ENCODE data around the gene POFUT1.
"Not testable (repeated sequence)": the region's sequence is repeated elsewhere in the genome, so short reads cannot be mapped to it uniquely, and the experiment has no call there.

POFUT1 gene

DNA sequence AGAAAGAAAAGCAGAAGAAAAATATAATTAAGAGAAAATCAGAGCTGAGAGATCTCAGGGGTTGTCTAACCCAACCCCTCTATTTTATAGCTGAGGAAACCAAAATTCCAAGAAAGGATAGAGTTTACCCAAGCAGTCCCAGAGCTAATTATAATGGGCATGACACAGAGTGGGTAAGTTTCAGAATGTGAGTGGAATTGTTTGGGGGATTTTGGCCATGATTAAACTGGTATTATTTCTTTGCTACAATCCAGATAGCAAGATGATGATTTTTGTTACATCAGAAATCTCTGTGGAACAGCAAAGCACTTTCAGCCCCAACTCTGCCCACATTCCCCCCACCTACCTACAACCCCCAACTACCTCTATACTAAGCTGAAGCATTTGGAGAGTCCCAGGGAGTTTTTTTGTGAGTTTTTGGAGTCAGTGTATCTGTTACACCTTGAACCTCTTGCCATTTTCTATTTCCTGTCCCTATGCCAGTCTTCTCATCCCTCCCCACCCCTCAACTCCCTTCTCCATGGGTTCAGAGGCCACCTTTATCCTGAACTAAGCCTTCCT, 24.7 kb downstream of the POFUT1 start:
- in situ Hi-C loops (cut with MboI; ENCODE audit: low sequenced_read_pairs): no loop called here

DNA sequence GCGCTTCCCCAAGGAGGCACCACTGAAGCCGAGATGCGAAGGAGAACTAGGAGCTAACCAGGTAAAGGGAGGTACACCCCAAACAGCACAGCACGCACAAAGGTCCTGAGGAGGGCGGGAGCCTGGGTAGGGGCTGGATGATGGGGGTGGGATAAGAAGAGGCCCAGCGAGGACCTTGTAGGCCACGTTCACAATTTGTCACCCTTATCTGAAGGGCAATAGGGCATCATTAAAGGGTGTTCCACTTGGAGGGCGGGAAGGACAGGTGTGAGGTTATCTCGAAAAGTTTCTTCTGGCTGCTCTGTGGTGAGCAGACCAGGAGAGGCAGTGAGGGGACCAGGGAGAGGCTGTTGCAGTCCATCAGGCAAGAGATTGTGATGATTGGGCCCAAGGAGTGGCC, 25.6 kb downstream of the POFUT1 start:
- in situ Hi-C loops (cut with MboI; ENCODE audit: low sequenced_read_pairs): no loop called here

GRCh38 chr20:32234135-32234808, 26.6 kb downstream of the POFUT1 start:
- in situ Hi-C loops (cut with MboI; ENCODE audit: low sequenced_read_pairs): no loop called here

- in situ Hi-C loops (cut with MboI; ENCODE audit: low sequenced_read_pairs): no loop called here
These were observed 27.8 kb downstream of the POFUT1 start for GRCh38 chr20:32235331-32236047.

- in situ Hi-C loops (cut with MboI; ENCODE audit: low sequenced_read_pairs): no loop called here
These were observed 28.4 kb downstream of the POFUT1 start for GRCh38 chr20:32236048-32236533.

DNA sequence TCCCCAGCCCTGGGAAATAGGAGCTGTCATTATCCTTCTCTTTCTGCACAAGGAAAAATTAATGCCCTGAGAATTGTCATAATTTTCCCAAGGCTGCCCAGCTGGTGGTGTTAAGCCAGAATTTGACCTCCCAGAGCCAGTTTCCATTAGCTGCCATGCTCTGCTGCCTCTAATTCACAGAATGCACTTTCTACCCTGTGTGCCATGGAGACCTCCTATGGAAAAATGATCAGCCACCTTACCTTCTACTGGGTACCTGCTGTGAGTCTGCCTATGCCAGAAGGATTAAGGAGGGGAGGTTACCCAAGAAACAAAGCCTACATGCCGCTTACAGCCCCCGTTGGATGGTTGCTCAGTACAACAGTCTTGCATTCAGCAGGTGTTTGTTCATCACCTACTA, 29.1 kb downstream of the POFUT1 start:
- in situ Hi-C loops (cut with MboI; ENCODE audit: low sequenced_read_pairs): no loop called here

- in situ Hi-C loops (cut with MboI; ENCODE audit: low sequenced_read_pairs): no loop called here
These were observed 29.7 kb downstream of the POFUT1 start for GRCh38 chr20:32237419-32237818.

DNA sequence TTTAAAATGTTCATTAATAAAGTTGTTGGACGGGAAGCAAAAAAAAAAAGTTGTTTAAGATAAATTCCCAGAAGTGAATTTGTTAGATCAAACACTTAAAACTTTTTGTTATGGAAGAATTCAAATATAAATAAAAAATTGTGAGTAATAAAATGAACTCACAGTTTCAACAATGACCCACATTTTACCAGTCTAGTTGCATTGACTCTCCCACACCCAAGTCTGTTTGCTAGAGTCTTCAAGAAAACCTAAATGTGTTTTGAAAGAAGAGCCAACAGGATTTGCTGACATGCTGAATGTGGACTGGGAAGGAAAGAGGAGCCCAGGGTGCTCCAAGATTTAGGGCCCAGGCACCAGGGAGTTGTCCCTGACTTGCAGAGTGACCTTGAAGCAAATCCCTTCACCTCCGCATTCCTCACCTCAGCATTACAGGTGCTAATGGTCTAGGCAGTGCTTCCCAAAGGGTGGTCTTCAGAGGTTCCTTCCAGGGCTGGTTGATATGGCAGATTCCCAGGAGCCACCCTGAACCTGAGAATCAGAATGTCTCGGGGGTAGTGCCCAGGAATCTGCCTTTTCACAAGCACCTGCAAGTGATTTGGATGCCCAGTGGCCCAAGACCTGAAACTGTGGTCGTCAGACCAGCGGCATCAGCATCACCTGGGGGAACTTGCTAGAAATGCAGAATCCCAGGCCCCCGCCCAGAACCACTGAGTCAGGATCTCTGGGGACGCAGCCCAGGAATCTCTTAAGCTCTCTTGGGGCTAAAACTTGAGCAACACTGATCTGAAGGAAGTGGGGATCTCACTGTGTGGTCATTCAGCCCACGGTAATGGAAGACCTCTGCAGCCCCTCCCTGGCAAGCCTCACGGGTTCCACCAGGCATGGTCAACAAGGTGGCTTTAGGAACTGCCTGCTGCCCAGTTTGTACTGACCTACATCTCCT, 31.1 kb downstream of the POFUT1 start:
- in situ Hi-C loops (cut with MboI; ENCODE audit: low sequenced_read_pairs): no loop called here

- in situ Hi-C loops (cut with MboI; ENCODE audit: low sequenced_read_pairs): no loop called here
These were observed 32.5 kb downstream of the POFUT1 start for GRCh38 chr20:32240205-32240604.

- in situ Hi-C loops (cut with MboI; ENCODE audit: low sequenced_read_pairs): no loop called here
These were observed 34.1 kb downstream of the POFUT1 start for GRCh38 chr20:32241807-32242206.

- in situ Hi-C loops (cut with MboI; ENCODE audit: low sequenced_read_pairs): no loop called here
These were observed 36.6 kb downstream of the POFUT1 start for GRCh38 chr20:32244150-32244823.

GRCh38 chr20:32244959-32245358, 37.3 kb downstream of the POFUT1 start:
- in situ Hi-C loops (cut with MboI; ENCODE audit: low sequenced_read_pairs): no loop called here

DNA sequence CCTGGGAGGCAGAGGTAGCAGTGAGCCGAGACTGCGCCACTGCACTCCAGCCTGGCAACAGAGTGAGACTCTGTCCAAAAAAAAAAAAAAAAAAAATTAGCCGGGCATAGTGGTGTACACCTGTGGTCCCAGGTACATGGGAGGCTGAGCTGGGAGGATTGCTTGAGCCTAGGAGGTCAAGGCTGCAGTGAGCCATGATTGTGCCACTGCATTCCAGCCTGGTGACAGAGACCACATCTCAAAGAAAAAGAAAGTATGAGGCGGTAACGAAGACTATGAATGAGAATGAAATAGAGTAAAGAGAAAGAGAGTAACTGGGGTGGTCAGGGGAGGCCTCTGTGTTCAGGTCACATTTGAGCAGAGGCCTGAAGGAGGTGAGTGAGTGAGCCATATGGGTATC, 38.5 kb downstream of the POFUT1 start:
- in situ Hi-C loops (cut with MboI; ENCODE audit: low sequenced_read_pairs): not testable (repeated sequence)

- in situ Hi-C loops (cut with MboI; ENCODE audit: low sequenced_read_pairs): no loop called here
These were observed 40.4 kb downstream of the POFUT1 start for GRCh38 chr20:32248043-32248442.

- in situ Hi-C loops (cut with MboI; ENCODE audit: low sequenced_read_pairs): no loop called here
These were observed 41.5 kb downstream of the POFUT1 start for GRCh38 chr20:32249030-32249738.

DNA sequence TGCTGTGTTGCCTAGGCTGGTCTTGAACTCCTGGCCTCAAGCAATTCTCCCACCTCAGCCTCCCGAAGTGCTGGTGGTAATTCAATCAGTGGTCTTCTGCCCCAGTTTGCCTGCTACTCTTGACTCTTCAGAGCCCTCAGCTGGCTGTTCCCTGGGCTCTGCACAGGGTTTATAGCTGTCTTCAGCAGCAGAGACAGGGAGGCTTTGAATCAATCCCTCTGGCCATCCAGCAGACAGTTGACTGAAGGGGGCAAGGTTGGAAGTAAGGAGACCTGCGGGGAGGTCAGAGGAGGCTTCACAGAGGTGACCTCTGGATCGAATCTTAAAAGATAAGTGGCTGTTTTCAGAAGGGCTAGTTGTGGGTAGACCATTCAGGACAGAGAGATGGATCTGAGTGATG, 43.8 kb downstream of the POFUT1 start:
- in situ Hi-C loops (cut with MboI; ENCODE audit: low sequenced_read_pairs): no loop called here

- in situ Hi-C loops (cut with MboI; ENCODE audit: low sequenced_read_pairs): no loop called here
These were observed 44.5 kb downstream of the POFUT1 start for GRCh38 chr20:32252189-32252588.

- in situ Hi-C loops (cut with MboI; ENCODE audit: low sequenced_read_pairs): not testable (repeated sequence)
These were observed 53.3 kb downstream of the POFUT1 start for GRCh38 chr20:32260973-32261372.

GRCh38 chr20:32261644-32262043, 54.0 kb downstream of the POFUT1 start:
- in situ Hi-C loops (cut with MboI; ENCODE audit: low sequenced_read_pairs): no loop called here
